ENCODE results near the gene RFX7. TPM values are rescaled to one million over a fixed set of nuclear protein-coding genes. Genes with fewer than 3 reads are reported as not detected.

The RFX7 gene
- total RNA-seq, 2 experiments from 2014 or later = 27.9 to 30.4 TPM

DNA sequence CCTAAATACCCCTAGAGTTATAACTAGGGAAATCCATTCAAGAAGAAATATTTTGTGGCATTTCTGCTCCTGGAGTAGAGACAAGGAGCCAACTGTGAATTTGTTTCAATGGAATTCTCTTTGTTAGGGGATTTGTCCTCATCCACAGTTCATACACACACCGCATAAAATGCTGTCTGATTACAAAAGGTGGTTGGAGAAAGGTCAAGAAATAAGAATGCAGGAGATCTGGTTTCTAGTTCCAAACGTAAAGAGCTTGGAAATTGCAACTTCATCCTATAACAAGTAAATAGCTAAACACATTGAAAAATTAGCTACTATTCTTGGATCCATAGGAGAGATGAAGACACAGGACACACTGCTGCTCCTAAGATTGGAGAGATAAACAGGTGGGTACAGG is 184.0 kb downstream of the RFX7 start:
- CTCF ChIA-PET = no interaction called here
- POLR2A ChIA-PET = no interaction called here

DNA sequence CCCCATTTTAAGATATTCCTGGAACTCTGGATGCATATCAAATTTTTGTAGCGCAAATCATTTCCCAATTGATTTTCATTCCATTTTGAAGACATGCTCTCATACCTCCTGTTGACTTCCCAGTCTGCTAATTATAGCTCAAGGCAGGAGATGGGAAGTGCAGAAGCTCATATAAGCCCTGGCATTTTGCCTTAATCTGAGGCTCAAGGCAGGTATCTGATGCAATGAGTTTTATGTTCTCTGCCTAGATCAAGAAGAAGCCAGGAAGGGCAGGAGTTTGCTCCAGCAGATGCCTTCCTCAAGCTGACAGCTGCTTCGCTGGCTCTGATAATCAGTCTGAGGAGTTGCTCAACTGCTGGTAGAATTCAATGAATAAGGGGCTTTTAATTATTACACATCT is 184.7 kb downstream of the RFX7 start:
- CTCF ChIA-PET = no interaction called here
- POLR2A ChIA-PET = no interaction called here

DNA sequence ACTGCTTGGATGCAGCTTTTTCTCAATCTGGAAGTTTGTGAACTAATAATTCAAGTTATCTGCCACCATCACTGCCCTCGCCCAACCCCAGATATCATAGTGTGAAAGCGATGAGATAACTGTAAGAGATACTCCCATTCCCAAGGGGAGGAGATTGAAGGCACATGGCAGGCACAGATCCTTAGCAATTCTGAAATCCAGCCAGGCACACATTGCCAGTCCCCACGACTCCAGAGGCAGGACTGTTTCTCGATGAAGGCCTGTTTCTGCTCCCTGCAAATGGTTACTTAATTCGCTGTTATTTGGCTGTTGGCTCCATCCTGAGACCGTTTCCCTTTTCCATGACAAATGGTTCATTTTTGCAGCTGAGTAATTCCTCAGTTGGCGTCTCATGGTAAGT is 187.1 kb downstream of the RFX7 start:
- CTCF ChIA-PET = no interaction called here
- POLR2A ChIA-PET = no interaction called here

DNA sequence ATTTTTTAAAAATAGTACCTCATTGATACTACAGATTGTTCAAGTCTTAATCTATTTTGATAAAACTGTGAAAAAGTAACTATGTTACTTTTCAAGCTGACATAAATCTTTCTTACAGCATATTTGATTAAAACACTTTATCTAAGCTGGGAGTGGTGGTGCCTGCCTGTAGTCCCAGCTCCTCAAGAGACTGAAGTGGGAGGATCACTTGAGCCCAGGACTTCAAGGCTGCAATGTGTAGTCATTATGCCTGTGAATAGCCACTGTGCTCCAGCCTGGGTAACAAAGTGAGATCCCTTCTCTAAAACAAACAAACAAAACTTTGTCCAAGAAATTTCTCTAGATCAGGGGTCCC is 190.7 kb downstream of the RFX7 start:
- ChIA-PET POLR2A (no interaction called here), CTCF (interaction anchor here (1.1 kb wide), 1 partner anchor 60 kb away, joined by 5 read pairs; the partner anchor contains the start of gene NEDD4)

DNA sequence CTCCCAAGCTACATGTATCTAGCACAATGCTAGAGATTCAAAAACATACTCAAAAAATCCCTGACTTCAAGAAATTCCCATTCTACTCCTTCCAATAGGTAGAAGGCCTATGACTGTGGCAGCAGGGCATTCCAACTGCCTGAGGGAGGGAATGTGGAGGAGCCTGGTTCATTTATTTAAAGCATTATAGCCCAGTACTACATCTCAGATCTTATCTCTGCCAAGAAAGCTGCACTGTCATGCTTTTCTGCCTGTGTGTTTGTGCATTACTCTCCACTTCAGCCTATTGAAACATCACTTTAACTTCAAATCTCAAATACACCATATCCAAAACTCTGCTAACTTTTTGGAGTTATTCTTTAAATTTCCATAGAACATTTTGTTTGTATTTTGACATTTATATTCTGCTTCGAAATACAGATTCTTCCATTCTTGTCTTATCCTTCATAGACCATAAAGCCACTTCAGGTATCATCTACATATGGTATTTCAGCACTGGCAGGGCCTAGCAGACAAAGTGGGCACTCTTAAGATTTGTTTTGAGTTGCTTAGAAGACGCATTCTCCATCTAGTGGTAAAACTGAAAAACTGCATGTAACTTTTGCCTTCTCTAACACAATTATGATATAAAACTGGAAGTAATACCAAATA is 191.2 kb downstream of the RFX7 start:
- POLR2A ChIA-PET = no interaction called here
- CTCF ChIA-PET = interaction anchor here (1.1 kb wide), 1 partner anchor 59 kb away, joined by 5 read pairs; the partner anchor contains the start of gene NEDD4

DNA sequence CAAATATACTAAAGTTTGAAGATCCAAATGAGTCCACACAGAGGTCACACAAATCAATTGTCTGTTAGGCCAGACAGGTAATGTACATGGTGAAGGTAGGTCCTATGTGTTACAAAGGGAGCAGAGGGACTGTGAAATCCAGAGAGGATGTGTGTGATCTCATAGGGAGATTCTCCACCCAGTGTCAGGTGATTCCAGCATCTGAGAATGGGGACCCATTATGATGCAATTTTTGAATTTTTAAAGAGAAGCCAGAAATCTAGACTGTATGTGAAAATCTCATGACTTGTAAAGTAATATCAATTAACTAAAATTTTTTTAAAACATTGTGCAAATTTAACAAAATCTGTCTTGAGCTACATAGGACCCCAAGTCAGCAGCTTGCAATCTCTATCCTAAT is 192.0 kb downstream of the RFX7 start:
- CTCF ChIA-PET = no interaction called here
- POLR2A ChIA-PET = no interaction called here

DNA sequence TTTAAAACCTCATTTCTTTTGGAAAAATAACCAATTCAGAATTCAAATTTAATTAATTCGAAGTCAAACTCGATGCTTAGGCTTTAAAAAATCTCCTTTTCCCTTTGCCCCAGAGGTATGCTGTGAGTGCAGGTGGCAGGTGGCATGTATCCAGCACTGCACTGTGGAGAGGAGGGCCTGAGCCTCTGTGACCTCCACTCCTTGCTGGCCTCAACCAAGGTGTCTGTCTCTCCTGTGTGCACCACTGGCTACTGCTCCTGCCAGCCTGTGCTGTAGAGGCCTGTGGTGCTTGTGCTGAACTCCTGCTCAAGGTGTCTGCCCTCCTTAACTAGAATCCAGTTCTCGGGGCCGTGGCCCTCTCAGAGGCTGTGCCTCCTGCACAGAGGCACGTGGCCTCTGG is 194.1 kb downstream of the RFX7 start:
- POLR2A ChIA-PET = no interaction called here
- CTCF ChIA-PET = no interaction called here

DNA sequence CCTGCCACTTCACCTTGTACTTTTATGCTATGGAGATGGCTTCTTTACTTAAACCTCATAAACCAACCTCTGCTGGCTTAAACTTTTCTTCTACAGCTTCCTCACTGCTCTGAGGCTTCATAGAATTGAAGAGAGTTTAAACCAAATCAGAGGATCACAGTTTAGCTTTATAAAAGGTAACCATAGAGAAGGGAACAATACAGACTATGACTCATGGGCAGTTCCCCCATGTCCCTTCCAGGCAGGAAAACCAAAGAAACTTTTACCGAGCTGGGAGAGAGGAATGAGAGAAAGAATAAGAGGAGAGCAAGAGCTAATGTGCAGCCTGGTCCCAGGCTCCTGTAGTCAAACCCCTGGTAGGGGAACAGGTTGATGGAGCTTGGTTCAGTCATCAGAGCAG is 196.3 kb downstream of the RFX7 start:
- ChIA-PET CTCF (no interaction called here), POLR2A (no interaction called here)

DNA sequence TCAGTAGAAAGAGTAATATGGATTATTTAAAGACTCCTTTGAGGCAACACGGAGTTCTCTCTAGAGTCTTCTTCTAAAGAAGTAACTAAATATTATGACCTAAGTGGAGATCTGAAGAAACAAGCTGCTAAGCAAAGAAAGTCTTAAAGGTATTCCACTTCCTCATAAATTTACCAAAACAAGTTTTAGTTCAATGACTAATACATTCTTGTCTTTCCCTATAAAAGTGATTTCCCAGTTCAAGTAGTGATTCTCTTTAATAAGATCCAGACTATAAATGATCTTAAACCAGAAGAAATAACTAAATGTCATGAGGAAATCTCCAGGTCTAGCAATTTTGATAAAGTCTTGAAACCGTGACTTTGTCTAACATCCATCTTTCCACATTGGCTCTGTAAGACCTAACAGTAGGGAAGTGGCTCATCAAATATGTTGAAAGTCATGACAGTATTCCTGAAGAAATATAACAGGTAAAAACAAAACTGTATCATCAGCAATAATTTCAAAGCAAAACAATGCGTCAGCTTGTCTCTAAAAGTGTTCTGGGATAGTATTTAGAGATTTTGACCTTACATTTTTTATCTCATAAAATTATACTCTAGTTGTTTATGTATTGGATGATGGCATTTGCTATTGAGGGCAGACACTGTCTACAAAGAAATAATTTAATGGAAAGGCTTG is 198.5 kb downstream of the RFX7 start:
- POLR2A ChIA-PET = no interaction called here
- CTCF ChIA-PET = no interaction called here

DNA sequence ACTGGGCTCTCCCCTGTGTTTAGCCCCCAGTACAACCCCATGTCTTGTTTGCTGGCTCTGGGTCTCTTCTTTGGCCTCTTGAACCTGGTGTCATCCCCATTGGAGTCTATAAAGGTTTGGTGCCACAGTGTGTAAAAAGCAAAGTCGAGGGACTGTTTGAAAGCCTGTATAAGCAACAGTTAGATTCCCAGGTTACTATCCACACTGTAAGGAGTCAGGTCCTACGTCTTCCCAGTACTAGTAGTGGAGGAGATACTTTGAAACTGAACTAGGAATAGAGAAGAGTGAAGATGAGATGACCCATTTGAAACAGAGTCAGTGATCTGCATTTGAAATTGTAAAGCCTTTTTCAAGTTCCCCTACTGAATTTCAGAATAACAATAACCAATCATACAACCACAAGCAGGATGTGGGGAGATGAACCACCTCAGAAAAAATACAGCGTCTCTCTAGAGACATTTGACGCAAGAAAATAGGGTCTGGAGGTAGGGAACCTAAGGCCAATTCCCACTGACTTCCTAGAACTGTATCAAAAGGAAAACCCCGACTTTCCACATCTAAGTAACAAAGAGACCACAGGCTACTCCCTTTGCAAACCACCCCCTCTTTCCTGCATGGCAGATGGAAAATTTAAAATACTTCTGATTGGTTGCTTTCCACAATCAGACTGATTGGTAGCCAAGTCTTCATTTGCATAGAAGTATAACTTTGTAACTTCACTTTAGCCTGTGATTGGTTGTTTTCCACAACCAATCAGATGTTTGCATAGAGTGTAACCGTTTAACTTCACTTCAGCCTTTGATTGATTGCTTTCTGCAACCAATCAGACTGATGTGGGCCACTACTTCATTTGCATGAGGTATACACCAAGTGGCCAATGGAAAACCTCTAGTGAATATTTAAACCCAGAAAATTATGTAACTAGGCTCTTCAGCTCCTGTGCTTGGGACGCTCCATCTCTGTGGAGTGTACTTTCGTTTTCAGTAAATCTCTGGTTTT is 200.4 kb downstream of the RFX7 start:
- POLR2A ChIA-PET = no interaction called here
- CTCF ChIA-PET = no interaction called here

DNA sequence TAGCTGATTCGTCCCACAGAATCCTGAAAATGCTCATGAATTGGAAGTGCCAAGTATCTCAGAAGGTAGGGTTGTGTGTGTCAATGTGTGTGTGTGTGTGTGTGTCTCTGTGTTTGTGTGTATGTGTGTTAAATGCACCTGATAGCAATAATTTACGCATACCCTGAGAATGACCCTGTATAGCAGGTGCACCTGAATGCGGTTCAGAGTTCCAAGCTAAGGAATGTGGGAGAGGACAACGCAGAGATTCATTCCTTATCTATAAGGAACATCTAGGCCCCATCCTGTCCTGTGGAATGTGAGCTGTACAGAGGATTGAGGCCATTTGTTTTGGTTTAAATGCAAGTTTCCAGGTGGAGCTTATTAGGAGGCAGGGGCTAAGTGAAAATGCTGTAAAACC is 201.2 kb downstream of the RFX7 start:
- ChIA-PET POLR2A (no interaction called here), CTCF (no interaction called here)

DNA sequence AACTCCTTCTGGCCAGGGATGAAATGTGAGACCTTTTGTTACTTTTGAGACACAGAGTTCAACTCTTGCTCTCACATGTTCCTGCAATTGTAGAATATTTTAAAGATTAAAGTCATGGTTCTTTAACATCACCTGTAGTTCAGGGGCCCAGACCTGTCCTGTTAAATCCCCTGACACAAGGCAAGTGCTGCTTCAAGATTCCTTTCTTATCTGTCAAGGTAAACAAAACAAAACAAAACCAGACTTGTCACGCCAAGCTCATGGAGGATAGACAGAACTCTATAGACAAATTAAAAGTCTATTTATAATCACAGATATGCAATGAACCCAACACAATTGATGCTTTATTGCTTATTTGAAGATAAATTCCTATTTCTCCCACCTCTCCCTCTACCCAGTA is 201.6 kb downstream of the RFX7 start:
- ChIA-PET CTCF (no interaction called here), POLR2A (no interaction called here)

DNA sequence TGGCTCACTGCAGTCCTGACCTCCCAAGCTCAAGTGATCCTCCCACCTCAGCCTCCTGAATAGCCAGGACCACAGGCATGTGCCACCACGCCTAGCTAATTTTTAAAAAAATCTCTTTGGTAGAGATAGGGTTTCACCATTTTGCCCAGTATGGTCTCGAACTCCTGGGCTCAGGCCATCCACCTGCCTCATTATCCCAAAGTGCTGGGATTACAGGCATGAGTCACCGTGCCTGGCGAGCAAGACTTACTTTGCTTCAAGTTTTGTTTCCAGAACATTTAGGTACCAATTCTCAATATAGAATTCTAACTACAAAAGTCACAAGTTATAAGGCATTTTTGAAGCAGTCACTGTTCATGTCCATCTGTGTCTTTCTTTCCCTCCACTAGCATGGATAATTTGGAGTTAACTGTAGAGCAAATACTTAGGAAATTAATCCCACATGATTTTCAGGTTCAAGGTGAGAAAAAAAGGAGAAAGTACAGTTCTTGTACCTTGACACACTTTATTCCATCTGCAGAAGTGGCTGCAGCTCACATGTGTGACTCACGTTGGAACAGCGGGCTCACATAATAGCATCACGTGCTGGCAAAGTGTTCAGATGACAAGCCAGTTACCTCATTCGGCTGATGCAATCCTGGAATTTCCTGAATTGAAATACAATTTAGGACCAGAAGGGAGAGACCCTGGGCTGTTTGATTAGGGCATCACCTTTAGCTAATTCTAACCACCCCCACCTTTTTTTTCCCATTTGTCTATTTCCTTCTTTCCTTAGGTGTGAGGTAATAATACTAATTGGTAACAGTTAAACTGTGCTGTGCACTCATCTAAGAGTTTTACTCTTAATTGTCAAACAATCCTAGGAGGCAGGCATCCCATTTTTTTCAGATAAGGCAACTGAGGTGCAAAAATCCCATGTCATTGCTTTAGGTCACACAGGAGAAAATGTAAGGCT is 203.3 kb downstream of the RFX7 start:
- CTCF ChIA-PET = interaction anchor here (0.6 to 0.8 kb wide), 2 partner anchors 8 to 11 kb away, joined by 4 read pairs; no protein-coding TSS in a partner anchor
- POLR2A ChIA-PET = no interaction called here

DNA sequence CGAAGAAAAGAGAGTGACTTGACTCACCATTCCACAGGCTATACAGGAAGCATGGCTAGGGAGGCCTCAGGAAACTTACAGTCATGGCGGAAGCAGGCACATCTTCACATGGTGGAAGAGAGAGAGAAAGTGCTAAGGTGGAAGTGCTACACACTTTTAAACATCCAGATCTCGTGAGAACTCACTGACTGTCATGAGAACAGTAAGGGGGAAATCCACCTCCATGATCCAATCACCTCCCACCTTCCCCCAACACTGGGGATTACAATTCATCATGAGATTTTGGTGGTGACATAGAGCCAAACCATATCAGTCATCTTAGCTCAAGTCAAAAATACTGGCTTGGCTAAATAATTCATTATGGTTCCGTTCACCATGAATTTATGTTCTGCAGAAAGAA is 205.0 kb downstream of the RFX7 start:
- ChIA-PET CTCF (interaction anchor here (0.6 kb wide), 1 partner anchor 207 kb away, joined by 3 read pairs; no protein-coding TSS in a partner anchor), POLR2A (no interaction called here)

DNA sequence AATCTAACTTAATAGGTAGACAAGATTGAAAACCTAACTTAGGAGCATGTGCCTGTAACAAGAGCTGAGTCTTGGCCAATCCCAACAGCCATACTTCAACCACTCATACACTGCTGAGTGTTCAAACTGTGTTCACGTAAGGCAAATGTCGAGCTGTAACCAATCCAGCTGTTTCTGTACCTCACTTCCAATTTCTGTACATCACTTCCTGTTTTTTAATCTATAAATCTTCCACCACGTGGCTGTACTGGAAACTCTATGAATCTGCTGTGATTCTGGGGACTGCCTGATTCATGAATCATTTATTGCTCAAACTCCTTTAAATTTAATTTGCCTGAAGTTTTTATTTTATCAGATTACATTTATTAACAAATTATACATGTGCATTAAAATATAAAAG is 205.7 kb downstream of the RFX7 start:
- ChIA-PET CTCF (no interaction called here), POLR2A (no interaction called here)

Other genes with a start within 250 kb of the RFX7 start
- gene TEX9, start 121.5 kb upstream of the RFX7 start, total RNA-seq = 1 to 10 TPM; 1.4 to 2.9 TPM
- gene MNS1, start 221.3 kb upstream of the RFX7 start, total RNA-seq = 1 to 10 TPM in 1 of 2 experiments, under 1 TPM in 1; 0.78 to 1.2 TPM

Data from activated CD8-positive, alpha-beta memory T cell treated with anti-CD3 and anti-CD28 coated beads for 36 hours (primary cell).